HepG2 (cell line): ENCODE data around the gene TEAD1. TPM values are rescaled to one million over a fixed set of nuclear protein-coding genes. Genes with fewer than 3 reads are reported as not detected.

ENCODE experiments used
- ATRX ChIP-seq: sonication (generic); formaldehyde crosslinking; IDR thresholded peaks from 2 replicates; pipeline ENCODE4 v1.4.0; 2020; ENCODE audit warnings: missing genetic modification reagents, borderline replicate concordance
- BCL6 ChIP-seq: IDR thresholded peaks from 2 replicates; pipeline ENCODE4 v1.6.1; 2016; ENCODE audit warnings: missing genetic modification reagents, missing compliant biosample characterization
- CHD4 ChIP-seq: fragments of 200-600 bp; sonication (generic); IDR thresholded peaks from 2 replicates; pipeline ENCODE4 v1.7.0; 2017; ENCODE audit warnings: mild to moderate bottlenecking, low read length, borderline replicate concordance
- EZH2 ChIP-seq: conservative IDR thresholded peaks from 2 replicates; pipeline ENCODE4 v1.6.1; 2012; ENCODE audit warnings: mild to moderate bottlenecking, low read depth, low read length, moderate library complexity
- FIP1L1 ChIP-seq: fragments of 200-400 bp; formaldehyde crosslinking; IDR thresholded peaks from 2 replicates; pipeline ENCODE4 v1.6.1; 2018; ENCODE audit warnings: low read depth, mild to moderate bottlenecking, low read length, moderate library complexity, borderline replicate concordance; ENCODE audit not compliant: insufficient read depth
- NCOA5 ChIP-seq: sonication (generic); formaldehyde crosslinking; IDR thresholded peaks from 2 replicates; pipeline ENCODE4 v1.4.0; 2020; ENCODE audit warnings: missing genetic modification reagents
- ZNF33A ChIP-seq: sonication (generic); formaldehyde crosslinking; IDR thresholded peaks from 2 replicates; pipeline ENCODE4 v1.5.1; 2020; ENCODE audit warnings: missing genetic modification reagents, mild to moderate bottlenecking, moderate library complexity, borderline replicate concordance
- ZNF354B ChIP-seq: sonication (generic); formaldehyde crosslinking; IDR thresholded peaks from 2 replicates; pipeline ENCODE4 v1.8.0; 2022; ENCODE audit warnings: mild to moderate bottlenecking, missing genetic modification reagents
- ZNF737 ChIP-seq: sonication (generic); formaldehyde crosslinking; IDR thresholded peaks from 2 replicates; pipeline ENCODE4 v1.5.0; 2020; ENCODE audit warnings: missing genetic modification reagents, mild to moderate bottlenecking, borderline replicate concordance
- ZNF780A ChIP-seq: sonication (generic); formaldehyde crosslinking; IDR thresholded peaks from 2 replicates; pipeline ENCODE4 v1.8.0; 2022; ENCODE audit warnings: mild to moderate bottlenecking, missing genetic modification reagents, moderate library complexity
- polyA plus RNA-seq, 8 experiments: library from polyadenylated mRNA; depleted of rRNA in 3 of 8; stranded (reverse) in 7 of 8; unstranded in 1 of 8; fragments of >200 nt; fragmentation: Illumina TruSeq in 4 of 8; extraction: Trizol in 4 of 8; gene quantifications; 2 replicates each; pipeline versions ENCODE4 v1.2.1 to v1.2.3, GENCODE V29; 2011 to 2016; ENCODE audit warnings: low read depth in 4 of 8, missing spikeins in 1 of 8, mixed read lengths in 1 of 8; ENCODE audit not compliant: insufficient read depth in 1 of 8
- total RNA-seq, 5 experiments: library from RNA; depleted of rRNA; stranded (reverse); fragments of >200 nt; fragmentation: Illumina TruSeq; extraction: Trizol; gene quantifications; 2 replicates each; pipeline ENCODE4 v1.2.3, GENCODE V29; 2016; ENCODE audit warnings: low read depth in 1 of 5
- TF ChIP-seq, protein P1 (sequence below): sonication (generic); formaldehyde crosslinking; IDR thresholded peaks from 2 replicates; pipeline ENCODE4 v1.4.0; 2020; ENCODE audit warnings: missing genetic modification reagents
- TF ChIP-seq, protein P2 (sequence below): fragments of 450-650 bp; IDR thresholded peaks from 2 replicates; pipeline ENCODE4 v1.6.1; 2017
- TF ChIP-seq, protein P3 (sequence below): sonication (generic); formaldehyde crosslinking; IDR thresholded peaks from 2 replicates; pipeline ENCODE4 v1.8.0; 2022; ENCODE audit warnings: missing genetic modification reagents, mild to moderate bottlenecking, inconsistent platforms, borderline replicate concordance
- TF ChIP-seq, protein P4 (sequence below): sonication (generic); formaldehyde crosslinking; IDR thresholded peaks from 2 replicates; pipeline ENCODE4 v1.5.0; 2020; ENCODE audit warnings: missing genetic modification reagents
- TF ChIP-seq, protein P5 (sequence below): sonication (generic); formaldehyde crosslinking; IDR thresholded peaks from 2 replicates; pipeline ENCODE4 v1.4.0; 2020; ENCODE audit warnings: mild to moderate bottlenecking, missing genetic modification reagents

The TEAD1 gene
- total and polyA plus RNA-seq, 2 of the 13 experiments (the other 11 are each of a cell fraction or from before 2014, with no cell fraction given) = 20.1 to 30.5 TPM

DNA sequence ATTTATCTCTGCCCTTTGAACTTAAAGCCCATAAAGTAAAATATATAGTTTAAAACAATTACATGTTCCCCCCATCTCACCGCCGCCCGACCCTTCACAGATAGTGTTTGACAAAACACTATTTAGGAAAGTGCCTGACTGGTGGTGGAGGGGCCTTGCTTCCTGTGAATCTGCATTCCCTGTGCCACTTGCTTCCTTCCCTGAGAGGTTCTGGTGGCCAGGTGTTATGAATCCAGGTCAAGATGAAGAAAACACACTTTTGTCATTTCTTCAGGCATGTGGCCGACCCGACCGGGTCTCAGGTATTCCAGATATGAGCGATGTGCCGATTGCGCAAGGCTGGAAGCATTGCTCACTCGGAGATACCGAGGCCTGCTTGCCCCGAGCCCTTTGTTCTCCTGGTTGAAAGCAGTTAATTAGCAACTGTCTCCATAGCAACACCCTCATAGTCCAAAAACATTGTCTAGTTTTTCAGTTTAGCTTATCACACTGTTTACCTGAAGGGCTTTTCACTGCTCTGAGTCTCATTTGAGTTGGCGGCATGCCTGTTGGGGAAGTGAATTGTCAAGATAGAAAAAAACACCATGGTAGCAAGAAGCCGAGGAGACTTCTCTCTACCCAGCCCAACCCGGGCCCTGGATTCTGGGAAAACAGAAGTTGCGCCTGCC is 128.3 kb downstream of the TEAD1 start (continued):
- TF ChIP-seq, protein P1, sequence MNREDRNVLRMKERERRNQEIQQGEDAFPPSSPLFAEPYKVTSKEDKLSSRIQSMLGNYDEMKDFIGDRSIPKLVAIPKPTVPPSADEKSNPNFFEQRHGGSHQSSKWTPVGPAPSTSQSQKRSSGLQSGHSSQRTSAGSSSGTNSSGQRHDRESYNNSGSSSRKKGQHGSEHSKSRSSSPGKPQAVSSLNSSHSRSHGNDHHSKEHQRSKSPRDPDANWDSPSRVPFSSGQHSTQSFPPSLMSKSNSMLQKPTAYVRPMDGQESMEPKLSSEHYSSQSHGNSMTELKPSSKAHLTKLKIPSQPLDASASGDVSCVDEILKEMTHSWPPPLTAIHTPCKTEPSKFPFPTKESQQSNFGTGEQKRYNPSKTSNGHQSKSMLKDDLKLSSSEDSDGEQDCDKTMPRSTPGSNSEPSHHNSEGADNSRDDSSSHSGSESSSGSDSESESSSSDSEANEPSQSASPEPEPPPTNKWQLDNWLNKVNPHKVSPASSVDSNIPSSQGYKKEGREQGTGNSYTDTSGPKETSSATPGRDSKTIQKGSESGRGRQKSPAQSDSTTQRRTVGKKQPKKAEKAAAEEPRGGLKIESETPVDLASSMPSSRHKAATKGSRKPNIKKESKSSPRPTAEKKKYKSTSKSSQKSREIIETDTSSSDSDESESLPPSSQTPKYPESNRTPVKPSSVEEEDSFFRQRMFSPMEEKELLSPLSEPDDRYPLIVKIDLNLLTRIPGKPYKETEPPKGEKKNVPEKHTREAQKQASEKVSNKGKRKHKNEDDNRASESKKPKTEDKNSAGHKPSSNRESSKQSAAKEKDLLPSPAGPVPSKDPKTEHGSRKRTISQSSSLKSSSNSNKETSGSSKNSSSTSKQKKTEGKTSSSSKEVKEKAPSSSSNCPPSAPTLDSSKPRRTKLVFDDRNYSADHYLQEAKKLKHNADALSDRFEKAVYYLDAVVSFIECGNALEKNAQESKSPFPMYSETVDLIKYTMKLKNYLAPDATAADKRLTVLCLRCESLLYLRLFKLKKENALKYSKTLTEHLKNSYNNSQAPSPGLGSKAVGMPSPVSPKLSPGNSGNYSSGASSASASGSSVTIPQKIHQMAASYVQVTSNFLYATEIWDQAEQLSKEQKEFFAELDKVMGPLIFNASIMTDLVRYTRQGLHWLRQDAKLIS (CRISPR knock-in tag) = no peak
- TF ChIP-seq ZNF33A (0 out of 2 replicates have a peak, but pooled peaks have one; percentile 59), ZNF780A (no peak), NCOA5 (no peak), ZNF737 (CRISPR knock-in tag) (no peak), ATRX (CRISPR knock-in tag) (no peak), EZH2 (no peak), ZNF354B (no peak), CHD4 (peak; percentile 60; the same call in 1 of the 2 replicates), BCL6 (CRISPR knock-in tag) (peak; percentile 83), FIP1L1 (no peak)
- TF ChIP-seq, protein P2, sequence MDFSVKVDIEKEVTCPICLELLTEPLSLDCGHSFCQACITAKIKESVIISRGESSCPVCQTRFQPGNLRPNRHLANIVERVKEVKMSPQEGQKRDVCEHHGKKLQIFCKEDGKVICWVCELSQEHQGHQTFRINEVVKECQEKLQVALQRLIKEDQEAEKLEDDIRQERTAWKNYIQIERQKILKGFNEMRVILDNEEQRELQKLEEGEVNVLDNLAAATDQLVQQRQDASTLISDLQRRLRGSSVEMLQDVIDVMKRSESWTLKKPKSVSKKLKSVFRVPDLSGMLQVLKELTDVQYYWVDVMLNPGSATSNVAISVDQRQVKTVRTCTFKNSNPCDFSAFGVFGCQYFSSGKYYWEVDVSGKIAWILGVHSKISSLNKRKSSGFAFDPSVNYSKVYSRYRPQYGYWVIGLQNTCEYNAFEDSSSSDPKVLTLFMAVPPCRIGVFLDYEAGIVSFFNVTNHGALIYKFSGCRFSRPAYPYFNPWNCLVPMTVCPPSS = no peak
- TF ChIP-seq, protein P3, sequence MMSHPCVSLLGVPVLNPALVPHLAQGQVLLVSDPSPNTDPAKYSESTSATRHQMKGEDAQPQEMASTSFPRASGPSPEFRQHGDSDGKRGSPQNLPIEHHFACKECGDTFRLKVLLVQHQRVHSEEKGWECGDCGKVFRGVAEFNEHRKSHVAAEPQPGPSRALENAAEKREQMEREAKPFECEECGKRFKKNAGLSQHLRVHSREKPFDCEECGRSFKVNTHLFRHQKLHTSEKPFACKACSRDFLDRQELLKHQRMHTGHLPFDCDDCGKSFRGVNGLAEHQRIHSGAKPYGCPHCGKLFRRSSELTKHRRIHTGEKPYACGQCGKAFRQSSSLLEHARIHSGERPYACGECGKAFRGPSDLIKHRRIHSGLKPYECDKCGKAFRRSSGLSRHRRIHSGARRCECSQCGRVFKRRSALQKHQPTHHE (CRISPR knock-in tag) = no peak; the same call in 1 of the 2 replicates
- TF ChIP-seq, protein P4, sequence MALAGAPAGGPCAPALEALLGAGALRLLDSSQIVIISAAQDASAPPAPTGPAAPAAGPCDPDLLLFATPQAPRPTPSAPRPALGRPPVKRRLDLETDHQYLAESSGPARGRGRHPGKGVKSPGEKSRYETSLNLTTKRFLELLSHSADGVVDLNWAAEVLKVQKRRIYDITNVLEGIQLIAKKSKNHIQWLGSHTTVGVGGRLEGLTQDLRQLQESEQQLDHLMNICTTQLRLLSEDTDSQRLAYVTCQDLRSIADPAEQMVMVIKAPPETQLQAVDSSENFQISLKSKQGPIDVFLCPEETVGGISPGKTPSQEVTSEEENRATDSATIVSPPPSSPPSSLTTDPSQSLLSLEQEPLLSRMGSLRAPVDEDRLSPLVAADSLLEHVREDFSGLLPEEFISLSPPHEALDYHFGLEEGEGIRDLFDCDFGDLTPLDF (CRISPR knock-in tag) = no peak
- TF ChIP-seq, protein P5, sequence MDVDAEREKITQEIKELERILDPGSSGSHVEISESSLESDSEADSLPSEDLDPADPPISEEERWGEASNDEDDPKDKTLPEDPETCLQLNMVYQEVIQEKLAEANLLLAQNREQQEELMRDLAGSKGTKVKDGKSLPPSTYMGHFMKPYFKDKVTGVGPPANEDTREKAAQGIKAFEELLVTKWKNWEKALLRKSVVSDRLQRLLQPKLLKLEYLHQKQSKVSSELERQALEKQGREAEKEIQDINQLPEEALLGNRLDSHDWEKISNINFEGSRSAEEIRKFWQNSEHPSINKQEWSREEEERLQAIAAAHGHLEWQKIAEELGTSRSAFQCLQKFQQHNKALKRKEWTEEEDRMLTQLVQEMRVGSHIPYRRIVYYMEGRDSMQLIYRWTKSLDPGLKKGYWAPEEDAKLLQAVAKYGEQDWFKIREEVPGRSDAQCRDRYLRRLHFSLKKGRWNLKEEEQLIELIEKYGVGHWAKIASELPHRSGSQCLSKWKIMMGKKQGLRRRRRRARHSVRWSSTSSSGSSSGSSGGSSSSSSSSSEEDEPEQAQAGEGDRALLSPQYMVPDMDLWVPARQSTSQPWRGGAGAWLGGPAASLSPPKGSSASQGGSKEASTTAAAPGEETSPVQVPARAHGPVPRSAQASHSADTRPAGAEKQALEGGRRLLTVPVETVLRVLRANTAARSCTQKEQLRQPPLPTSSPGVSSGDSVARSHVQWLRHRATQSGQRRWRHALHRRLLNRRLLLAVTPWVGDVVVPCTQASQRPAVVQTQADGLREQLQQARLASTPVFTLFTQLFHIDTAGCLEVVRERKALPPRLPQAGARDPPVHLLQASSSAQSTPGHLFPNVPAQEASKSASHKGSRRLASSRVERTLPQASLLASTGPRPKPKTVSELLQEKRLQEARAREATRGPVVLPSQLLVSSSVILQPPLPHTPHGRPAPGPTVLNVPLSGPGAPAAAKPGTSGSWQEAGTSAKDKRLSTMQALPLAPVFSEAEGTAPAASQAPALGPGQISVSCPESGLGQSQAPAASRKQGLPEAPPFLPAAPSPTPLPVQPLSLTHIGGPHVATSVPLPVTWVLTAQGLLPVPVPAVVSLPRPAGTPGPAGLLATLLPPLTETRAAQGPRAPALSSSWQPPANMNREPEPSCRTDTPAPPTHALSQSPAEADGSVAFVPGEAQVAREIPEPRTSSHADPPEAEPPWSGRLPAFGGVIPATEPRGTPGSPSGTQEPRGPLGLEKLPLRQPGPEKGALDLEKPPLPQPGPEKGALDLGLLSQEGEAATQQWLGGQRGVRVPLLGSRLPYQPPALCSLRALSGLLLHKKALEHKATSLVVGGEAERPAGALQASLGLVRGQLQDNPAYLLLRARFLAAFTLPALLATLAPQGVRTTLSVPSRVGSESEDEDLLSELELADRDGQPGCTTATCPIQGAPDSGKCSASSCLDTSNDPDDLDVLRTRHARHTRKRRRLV = no peak
